SK-N-SH (cell line): ENCODE measurements around the gene CFAP299.
A peak's percentile ranks its signal among the peaks of the same experiment; 100 is the strongest.

Source experiments
- EP300 ChIP-seq, 2 experiments: IDR thresholded peaks; 2 replicates each; pipeline versions ENCODE4 v1.4.0 to v1.6.1; 2012; ENCODE audit warnings: borderline replicate concordance in 1 of 2, low read depth in 1 of 2, low read length in 1 of 2
- GABPA ChIP-seq: IDR thresholded peaks from 2 replicates; pipeline ENCODE4 v1.4.0; 2012; ENCODE audit warnings: low read depth, mild to moderate bottlenecking
- JUND ChIP-seq: IDR thresholded peaks from 2 replicates; pipeline ENCODE4 v1.4.0; 2012
- MEF2A ChIP-seq: IDR thresholded peaks from 2 replicates; pipeline ENCODE4 v1.4.0; 2012; ENCODE audit warnings: low read depth, borderline replicate concordance
- POLR2AphosphoS5 ChIP-seq: IDR thresholded peaks from 2 replicates; pipeline ENCODE4 v1.6.1; 2012; ENCODE audit warnings: low read depth, low read length
- RAD21 ChIP-seq: IDR thresholded peaks from 2 replicates; pipeline ENCODE4 v1.6.1; 2012; ENCODE audit warnings: mild to moderate bottlenecking, low read length
- RFX5 ChIP-seq: IDR thresholded peaks from 2 replicates; pipeline ENCODE4 v1.6.1; 2012; ENCODE audit warnings: mild to moderate bottlenecking, improper control_type of control experiment, low read length
- RXRA ChIP-seq: IDR thresholded peaks from 2 replicates; pipeline ENCODE4 v1.4.0; 2012; ENCODE audit warnings: low read depth, mild to moderate bottlenecking, borderline replicate concordance
- SIN3A ChIP-seq: IDR thresholded peaks from 2 replicates; pipeline ENCODE4 v1.6.1; 2012; ENCODE audit warnings: low read depth, mild to moderate bottlenecking, low read length, moderate library complexity, borderline replicate concordance
- TF ChIP-seq, protein P1 (sequence below): fragments of 200-600 bp; sonication (generic); IDR thresholded peaks from 2 replicates; pipeline ENCODE4 v1.6.1; 2017; ENCODE audit warnings: antibody characterized with exemption, mild to moderate bottlenecking, moderate library complexity
- TF ChIP-seq, protein P2 (sequence below): IDR thresholded peaks from 2 replicates; pipeline ENCODE4 v1.4.0; 2012; ENCODE audit warnings: low read depth
- TF ChIP-seq, protein P3 (sequence below): IDR thresholded peaks from 2 replicates; pipeline ENCODE4 v1.6.1; 2012; ENCODE audit warnings: mild to moderate bottlenecking, low read depth, low read length, moderate library complexity
- TF ChIP-seq, protein P4 (sequence below): IDR thresholded peaks from 2 replicates; pipeline ENCODE4; 2012

DNA sequence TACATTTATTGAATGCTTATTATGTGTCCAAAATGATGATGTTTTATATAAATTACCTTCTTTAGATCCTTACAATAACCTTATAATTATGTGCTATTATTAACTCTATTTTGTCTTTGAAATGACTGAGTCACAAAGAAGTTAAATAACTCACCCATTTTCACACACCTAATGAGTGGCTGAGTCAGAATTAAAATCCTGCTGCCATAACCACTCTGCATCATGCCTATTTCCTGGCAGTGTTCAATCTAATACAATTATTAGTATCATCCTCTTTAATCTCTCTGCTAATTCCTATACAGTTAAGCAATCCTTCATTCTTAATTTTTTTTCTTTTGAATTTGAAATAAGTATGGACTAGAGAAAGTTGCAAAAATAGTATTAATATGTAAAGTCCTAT, 342.9 kb downstream of the CFAP299 start:
- TF ChIP-seq, protein P1, sequence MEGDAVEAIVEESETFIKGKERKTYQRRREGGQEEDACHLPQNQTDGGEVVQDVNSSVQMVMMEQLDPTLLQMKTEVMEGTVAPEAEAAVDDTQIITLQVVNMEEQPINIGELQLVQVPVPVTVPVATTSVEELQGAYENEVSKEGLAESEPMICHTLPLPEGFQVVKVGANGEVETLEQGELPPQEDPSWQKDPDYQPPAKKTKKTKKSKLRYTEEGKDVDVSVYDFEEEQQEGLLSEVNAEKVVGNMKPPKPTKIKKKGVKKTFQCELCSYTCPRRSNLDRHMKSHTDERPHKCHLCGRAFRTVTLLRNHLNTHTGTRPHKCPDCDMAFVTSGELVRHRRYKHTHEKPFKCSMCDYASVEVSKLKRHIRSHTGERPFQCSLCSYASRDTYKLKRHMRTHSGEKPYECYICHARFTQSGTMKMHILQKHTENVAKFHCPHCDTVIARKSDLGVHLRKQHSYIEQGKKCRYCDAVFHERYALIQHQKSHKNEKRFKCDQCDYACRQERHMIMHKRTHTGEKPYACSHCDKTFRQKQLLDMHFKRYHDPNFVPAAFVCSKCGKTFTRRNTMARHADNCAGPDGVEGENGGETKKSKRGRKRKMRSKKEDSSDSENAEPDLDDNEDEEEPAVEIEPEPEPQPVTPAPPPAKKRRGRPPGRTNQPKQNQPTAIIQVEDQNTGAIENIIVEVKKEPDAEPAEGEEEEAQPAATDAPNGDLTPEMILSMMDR: no peak
- TF ChIP-seq, protein P2, sequence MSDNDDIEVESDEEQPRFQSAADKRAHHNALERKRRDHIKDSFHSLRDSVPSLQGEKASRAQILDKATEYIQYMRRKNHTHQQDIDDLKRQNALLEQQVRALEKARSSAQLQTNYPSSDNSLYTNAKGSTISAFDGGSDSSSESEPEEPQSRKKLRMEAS: no peak
- TF ChIP-seq POLR2AphosphoS5 (no peak), GABPA (no peak), RAD21 (no peak), EP300 (IDR thresholded peaks at IDR 0.05; ENCODE audit: borderline replicate concordance in 1 of 2, low read depth in 1 of 2, low read length in 1 of 2) (0 out of 4 replicates have a peak, but pooled peaks of 1 of the 2 experiments have one; percentile 31), MEF2A (no peak), RFX5 (no peak), SIN3A (no peak), JUND (no peak), RXRA (no peak)
- TF ChIP-seq, protein P3, sequence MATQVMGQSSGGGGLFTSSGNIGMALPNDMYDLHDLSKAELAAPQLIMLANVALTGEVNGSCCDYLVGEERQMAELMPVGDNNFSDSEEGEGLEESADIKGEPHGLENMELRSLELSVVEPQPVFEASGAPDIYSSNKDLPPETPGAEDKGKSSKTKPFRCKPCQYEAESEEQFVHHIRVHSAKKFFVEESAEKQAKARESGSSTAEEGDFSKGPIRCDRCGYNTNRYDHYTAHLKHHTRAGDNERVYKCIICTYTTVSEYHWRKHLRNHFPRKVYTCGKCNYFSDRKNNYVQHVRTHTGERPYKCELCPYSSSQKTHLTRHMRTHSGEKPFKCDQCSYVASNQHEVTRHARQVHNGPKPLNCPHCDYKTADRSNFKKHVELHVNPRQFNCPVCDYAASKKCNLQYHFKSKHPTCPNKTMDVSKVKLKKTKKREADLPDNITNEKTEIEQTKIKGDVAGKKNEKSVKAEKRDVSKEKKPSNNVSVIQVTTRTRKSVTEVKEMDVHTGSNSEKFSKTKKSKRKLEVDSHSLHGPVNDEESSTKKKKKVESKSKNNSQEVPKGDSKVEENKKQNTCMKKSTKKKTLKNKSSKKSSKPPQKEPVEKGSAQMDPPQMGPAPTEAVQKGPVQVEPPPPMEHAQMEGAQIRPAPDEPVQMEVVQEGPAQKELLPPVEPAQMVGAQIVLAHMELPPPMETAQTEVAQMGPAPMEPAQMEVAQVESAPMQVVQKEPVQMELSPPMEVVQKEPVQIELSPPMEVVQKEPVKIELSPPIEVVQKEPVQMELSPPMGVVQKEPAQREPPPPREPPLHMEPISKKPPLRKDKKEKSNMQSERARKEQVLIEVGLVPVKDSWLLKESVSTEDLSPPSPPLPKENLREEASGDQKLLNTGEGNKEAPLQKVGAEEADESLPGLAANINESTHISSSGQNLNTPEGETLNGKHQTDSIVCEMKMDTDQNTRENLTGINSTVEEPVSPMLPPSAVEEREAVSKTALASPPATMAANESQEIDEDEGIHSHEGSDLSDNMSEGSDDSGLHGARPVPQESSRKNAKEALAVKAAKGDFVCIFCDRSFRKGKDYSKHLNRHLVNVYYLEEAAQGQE: no peak
- TF ChIP-seq, protein P4, sequence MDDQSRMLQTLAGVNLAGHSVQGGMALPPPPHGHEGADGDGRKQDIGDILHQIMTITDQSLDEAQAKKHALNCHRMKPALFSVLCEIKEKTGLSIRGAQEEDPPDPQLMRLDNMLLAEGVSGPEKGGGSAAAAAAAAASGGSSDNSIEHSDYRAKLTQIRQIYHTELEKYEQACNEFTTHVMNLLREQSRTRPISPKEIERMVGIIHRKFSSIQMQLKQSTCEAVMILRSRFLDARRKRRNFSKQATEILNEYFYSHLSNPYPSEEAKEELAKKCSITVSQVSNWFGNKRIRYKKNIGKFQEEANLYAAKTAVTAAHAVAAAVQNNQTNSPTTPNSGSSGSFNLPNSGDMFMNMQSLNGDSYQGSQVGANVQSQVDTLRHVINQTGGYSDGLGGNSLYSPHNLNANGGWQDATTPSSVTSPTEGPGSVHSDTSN: peak; percentile 68
